GM18870 (cell line): ENCODE data around the gene TAF8.
"Not testable (repeated sequence)": the region's sequence is repeated elsewhere in the genome, so short reads cannot be mapped to it uniquely, and the experiment has no call there.

Experiments used
- ATAC-seq: cut with Tn5 transposase; IDR thresholded peaks from one replicate; pipeline ENCODE4 v1.9.1; 2021; ENCODE audit warnings: moderate library complexity; ENCODE audit not compliant: unreplicated experiment

The TAF8 gene

GRCh38 chr6:42050297-42051267 lies at the start of gene TAF8:
Gene TAF8 (plus strand): TSS chr6:42050524. CDS start chr6:42050542, 18 bp downstream.
- peak; percentile 73 for ATAC-seq

- ATAC-seq, result no peak
Measured at GRCh38 chr6:42001506-42001905, 48.8 kb upstream of the TAF8 start.

GRCh38 chr6:42003658-42004057 lies 46.7 kb upstream of the TAF8 start:
- not testable (repeated sequence) for ATAC-seq

GRCh38 chr6:42007286-42008137 lies 42.8 kb upstream of the TAF8 start:
- no peak for ATAC-seq

GRCh38 chr6:42008138-42008528 lies 42.2 kb upstream of the TAF8 start:
- ATAC-seq, result not testable (repeated sequence)

GRCh38 chr6:42009844-42010184 lies 40.5 kb upstream of the TAF8 start:
- no peak for ATAC-seq

GRCh38 chr6:42010185-42010891 lies 40.0 kb upstream of the TAF8 start:
- no peak for ATAC-seq

GRCh38 chr6:42010909-42011308 lies 39.4 kb upstream of the TAF8 start:
- ATAC-seq, result no peak

GRCh38 chr6:42012501-42013133 lies 37.7 kb upstream of the TAF8 start:
- ATAC-seq, result no peak

GRCh38 chr6:42013134-42013516 lies 37.2 kb upstream of the TAF8 start:
- ATAC-seq, result no peak

GRCh38 chr6:42017021-42017643 lies 33.2 kb upstream of the TAF8 start:
- no peak for ATAC-seq

GRCh38 chr6:42020967-42021366 lies 29.4 kb upstream of the TAF8 start:
- ATAC-seq, result no peak

- no peak for ATAC-seq
Measured at GRCh38 chr6:42021847-42022754, 28.2 kb upstream of the TAF8 start.

GRCh38 chr6:42022755-42023384 lies 27.5 kb upstream of the TAF8 start:
- no peak for ATAC-seq

GRCh38 chr6:42025066-42025844 lies 25.1 kb upstream of the TAF8 start:
- ATAC-seq, result no peak

GRCh38 chr6:42025845-42026243 lies 24.5 kb upstream of the TAF8 start:
- no peak for ATAC-seq

- no peak for ATAC-seq
Measured at GRCh38 chr6:42026540-42026939, 23.8 kb upstream of the TAF8 start.
